Muscle layer of duodenum (tissue), 2 donors: ENCODE data around the gene PIGS.

ENCODE experiments used
- H3K27ac ChIP-seq: one replicate; pipeline ENCODE4 v1.7.0; 2013; ENCODE audit warnings: mild to moderate bottlenecking, low read length
- H3K27me3 ChIP-seq: one replicate; pipeline ENCODE4 v1.7.0; 2013; ENCODE audit warnings: low read depth, mild to moderate bottlenecking, control low read depth, low read length
- H3K36me3 ChIP-seq, 2 donors: one replicate each; pipeline ENCODE4 v1.7.0; 2013; ENCODE audit warnings: low read length in 2 of 2, control low read depth in 1 of 2, mild to moderate bottlenecking in 1 of 2; ENCODE audit not compliant: insufficient read depth in 2 of 2, control insufficient read depth in 1 of 2
- H3K4me1 ChIP-seq, 2 donors: one replicate each; pipeline ENCODE4 v1.7.0; 2013; ENCODE audit warnings: low read length in 2 of 2, mild to moderate bottlenecking in 2 of 2, control low read depth in 1 of 2, moderate library complexity in 1 of 2; ENCODE audit not compliant: insufficient read depth in 2 of 2, control insufficient read depth in 1 of 2
- H3K4me3 ChIP-seq, 2 donors: one replicate each; pipeline ENCODE4 v1.7.0; 2013; ENCODE audit warnings: low read length in 2 of 2, low read depth in 1 of 2, mild to moderate bottlenecking in 1 of 2
- H3K9me3 ChIP-seq, 2 donors: one replicate each; pipeline ENCODE4 v1.7.0; 2013; ENCODE audit warnings: low read length in 2 of 2, control low read depth in 1 of 2, mild to moderate bottlenecking in 1 of 2; ENCODE audit not compliant: control insufficient read depth in 1 of 2
- donor health status: healthy.

Gene PIGS

GRCh38 chr17:28570716-28571360 is 486 bp downstream of the PIGS start:
- Histone ChIP-seq H3K27me3 (no peaks in the 10 kb centered on the region), H3K36me3 (peaks cover 0 to 3% of the 10 kb centered on the region in 2 donors), H3K4me3 (peak overlapping the region; percentile 91 to 99), H3K4me1 (peaks cover 8 to 26% of the 10 kb centered on the region in 2 donors), H3K9me3 (no peaks in the 10 kb centered on the region), H3K27ac (peak overlapping the region; percentile 65)

GRCh38 chr17:28569446-28569845 is 1.9 kb downstream of the PIGS start:
- H3K36me3 ChIP-seq: peaks cover 0 to 3% of the 10 kb centered on the region in 2 donors
- H3K4me3 ChIP-seq: no peak overlapping the region
- no peaks in the 10 kb centered on the region for H3K9me3 ChIP-seq
- no peak overlapping the region for H3K27ac ChIP-seq
- H3K4me1 ChIP-seq: peaks cover 8 to 25% of the 10 kb centered on the region in 2 donors
- H3K27me3 ChIP-seq: no peaks in the 10 kb centered on the region

DNA sequence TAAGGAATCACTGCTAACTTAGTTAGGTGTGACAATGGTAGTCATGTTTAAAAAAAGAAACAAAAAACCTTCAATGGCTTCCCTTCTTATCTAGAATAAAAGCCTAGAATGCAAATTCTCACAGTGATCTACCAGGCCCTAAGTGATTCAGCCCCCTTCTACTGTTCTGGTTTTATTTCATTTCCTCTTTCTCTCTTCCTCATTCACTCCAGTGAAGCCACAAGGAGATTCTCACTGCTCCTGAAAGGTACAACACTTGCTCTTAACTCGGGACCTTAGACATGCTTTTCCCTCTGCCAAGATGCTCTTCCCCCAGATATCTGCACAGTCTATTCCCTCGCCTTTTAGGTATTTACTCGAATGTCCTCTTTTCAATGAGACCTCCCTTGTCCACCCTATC is 3.7 kb downstream of the PIGS start:
- Histone ChIP-seq H3K4me3 (no peak overlapping the region), H3K27me3 (no peaks in the 10 kb centered on the region), H3K9me3 (no peaks in the 10 kb centered on the region), H3K36me3 (peaks cover 4 to 14% of the 10 kb centered on the region in 2 donors), H3K27ac (no peak overlapping the region), H3K4me1 (peaks cover 8 to 24% of the 10 kb centered on the region in 2 donors)

DNA sequence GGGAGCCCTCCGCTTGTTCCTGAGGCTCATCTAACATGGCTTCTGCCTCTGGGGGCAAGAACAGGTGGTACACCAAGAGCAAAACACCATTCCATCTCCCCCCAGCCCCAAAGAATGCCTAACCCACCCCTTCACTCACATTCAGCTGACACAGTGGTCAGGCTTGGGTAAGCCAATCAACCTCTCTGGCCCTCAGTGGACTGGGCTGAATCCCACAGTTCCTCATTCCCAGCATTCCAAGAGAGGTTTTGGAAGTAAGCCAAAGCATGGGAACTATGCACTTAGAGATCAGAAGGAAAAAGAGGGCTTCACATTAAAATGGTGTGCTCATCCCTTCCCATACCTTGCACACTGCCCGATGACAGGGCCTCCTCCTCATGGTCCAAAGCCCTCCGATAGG is 7.8 kb downstream of the PIGS start:
- Histone ChIP-seq H3K4me3 (no peak overlapping the region), H3K9me3 (no peaks in the 10 kb centered on the region), H3K4me1 (no peaks in the 10 kb centered on the region), H3K36me3 (peaks cover 22 to 31% of the 10 kb centered on the region in 2 donors), H3K27me3 (no peaks in the 10 kb centered on the region), H3K27ac (no peak overlapping the region)

DNA sequence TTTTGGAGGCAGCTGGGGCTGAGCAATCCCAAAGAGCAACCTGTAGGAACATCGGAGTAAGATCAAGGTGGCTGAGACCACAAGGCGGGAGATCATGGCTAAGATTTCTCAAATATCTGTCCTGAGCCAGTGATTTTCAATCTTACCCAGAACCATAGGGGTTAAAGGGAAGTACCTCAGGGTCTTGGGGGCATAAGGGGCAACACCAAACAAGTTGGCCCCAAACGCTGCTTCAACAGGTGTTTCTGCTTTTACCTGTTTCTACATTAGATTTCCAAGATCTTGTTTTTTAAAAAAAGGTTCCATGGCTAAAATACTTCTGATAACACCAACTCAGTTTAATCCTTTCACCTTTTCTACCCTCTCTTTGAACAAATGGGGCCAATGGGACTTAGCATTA is 16.3 kb downstream of the PIGS start:
- H3K27me3 ChIP-seq: no peaks in the 10 kb centered on the region
- H3K4me1 ChIP-seq: peaks cover 4 to 19% of the 10 kb centered on the region in 2 donors
- H3K4me3 ChIP-seq: no peak overlapping the region
- peaks cover 50 to 59% of the 10 kb centered on the region in 2 donors for H3K36me3 ChIP-seq
- no peaks in the 10 kb centered on the region for H3K9me3 ChIP-seq
- H3K27ac ChIP-seq: no peak overlapping the region

DNA sequence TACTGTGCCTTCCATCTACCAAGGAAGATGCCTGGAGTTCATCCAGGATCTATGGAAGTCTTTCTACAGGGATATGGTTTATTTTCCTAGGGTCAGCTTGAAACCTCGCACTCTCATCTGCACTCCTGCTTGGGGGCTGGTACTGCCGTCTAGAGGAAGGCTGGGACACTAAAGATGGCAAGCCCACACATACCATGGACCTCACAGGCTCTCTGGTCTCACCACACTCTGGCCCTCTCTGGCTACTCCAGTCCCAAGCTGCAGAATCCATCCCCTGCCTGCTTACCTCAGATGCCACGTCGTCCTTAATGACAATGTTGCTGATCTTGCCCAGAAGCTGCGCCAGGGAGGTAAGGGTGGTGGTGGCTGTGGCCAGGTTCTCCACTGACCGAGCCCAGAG is 16.8 kb downstream of the PIGS start:
- H3K4me1 ChIP-seq: peaks cover 4 to 24% of the 10 kb centered on the region in 2 donors
- H3K27me3 ChIP-seq: no peaks in the 10 kb centered on the region
- no peaks in the 10 kb centered on the region for H3K9me3 ChIP-seq
- H3K27ac ChIP-seq: no peak overlapping the region
- H3K4me3 ChIP-seq: no peak overlapping the region
- peaks cover 46 to 54% of the 10 kb centered on the region in 2 donors for H3K36me3 ChIP-seq

DNA sequence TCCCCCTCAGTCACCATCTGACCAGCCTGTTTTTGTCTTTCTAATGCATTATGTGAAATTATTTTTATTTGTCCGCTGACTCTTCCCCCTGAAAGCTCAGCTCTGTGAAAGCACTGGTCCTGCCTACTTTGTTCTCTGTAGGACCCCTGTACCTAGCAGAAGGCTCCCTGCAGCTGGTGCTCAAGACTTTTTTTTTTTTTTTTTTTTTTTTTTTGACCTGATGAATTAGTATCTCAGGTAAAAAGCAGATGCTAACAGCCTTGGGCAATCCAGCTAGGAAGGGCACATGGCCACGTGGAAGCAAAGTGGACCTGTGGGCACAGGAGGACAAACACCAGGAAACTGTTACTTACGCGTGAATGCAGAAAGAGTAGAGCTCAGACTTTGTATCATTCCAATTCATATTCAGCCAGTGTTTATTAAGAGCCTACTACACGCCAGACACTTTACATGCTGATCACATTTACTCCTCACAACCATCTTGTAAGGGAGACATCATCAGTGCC is 18.3 kb downstream of the PIGS start:
- Histone ChIP-seq H3K27me3 (no peaks in the 10 kb centered on the region), H3K4me3 (peak overlapping the region; percentile 45 to 79), H3K27ac (no peak overlapping the region), H3K36me3 (peaks cover 40 to 46% of the 10 kb centered on the region in 2 donors), H3K9me3 (no peaks in the 10 kb centered on the region), H3K4me1 (peaks cover 4 to 29% of the 10 kb centered on the region in 2 donors)

- H3K4me3 ChIP-seq: peak within 1 kb of the TSS; percentile 45 to 79
- H3K36me3 ChIP-seq: peaks cover 35 to 40% of the 10 kb centered on the region in 2 donors
- peaks cover 4 to 29% of the 10 kb centered on the region in 2 donors for H3K4me1 ChIP-seq
- no peaks in the 10 kb centered on the region for H3K9me3 ChIP-seq
- H3K27me3 ChIP-seq: no peaks in the 10 kb centered on the region
- H3K27ac ChIP-seq: no peak within 1 kb of the TSS
Observed at GRCh38 chr17:28552176-28552999, 18.9 kb downstream of the PIGS start, which contains the start of gene UNC119. UNC119 (minus strand) TSS chr17:28552624; CDS start chr17:28552557, 67 bp downstream.

GRCh38 chr17:28551421-28552175 is 19.7 kb downstream of the PIGS start:
- peaks cover 4 to 29% of the 10 kb centered on the region in 2 donors for H3K4me1 ChIP-seq
- peak overlapping the region; percentile 45 to 79 for H3K4me3 ChIP-seq
- no peak overlapping the region for H3K27ac ChIP-seq

GRCh38 chr17:28550858-28551257 is 20.5 kb downstream of the PIGS start:
- Histone ChIP-seq H3K4me1 (peaks cover 4 to 29% of the 10 kb centered on the region in 2 donors), H3K27me3 (no peaks in the 10 kb centered on the region), H3K27ac (no peak overlapping the region), H3K36me3 (peaks cover 20 to 30% of the 10 kb centered on the region in 2 donors), H3K4me3 (peak overlapping the region in 1 of 2 donors; percentile 79), H3K9me3 (no peaks in the 10 kb centered on the region)

More at GRCh38 chr17:28551421-28552175, 19.7 kb downstream of the PIGS start:
- H3K36me3 ChIP-seq: peaks cover 28 to 36% of the 10 kb centered on the region in 2 donors
- no peaks in the 10 kb centered on the region for H3K27me3 ChIP-seq
- no peaks in the 10 kb centered on the region for H3K9me3 ChIP-seq
